Gastrocnemius medialis (tissue), 4 donors: Measurements from ENCODE around the gene MRPL33. TPM values are rescaled to one million over a fixed set of nuclear protein-coding genes. Genes with fewer than 3 reads are reported as not detected.

Experiments used
- ATAC-seq, 2 donors: fragments of 150-250 bp; one replicate each; pipeline ENCODE4 v1.9.1; 2016
- DNase-seq, 2 donors: peaks; one replicate each; pipeline ENCODE4 v3.0.0-alpha.2; 2019
- H3K27ac ChIP-seq, 4 donors: fragments of 200-600 bp; sonication (generic); 1 replicate in 1 of 4; 2 replicates in 3 of 4; pipeline ENCODE4 v1.5.1; 2016 to 2018; ENCODE audit warnings: mild to moderate bottlenecking in 2 of 4, moderate library complexity in 1 of 4
- H3K27me3 ChIP-seq, 3 donors: fragments of 200-600 bp; sonication (generic) in 2 of 3; 1 replicate in 1 of 3; 2 replicates in 2 of 3; pipeline versions ENCODE4 v1.5.1 to v1.6.0; 2016 to 2019; ENCODE audit warnings: mild to moderate bottlenecking in 1 of 3, moderate library complexity in 1 of 3
- H3K36me3 ChIP-seq, 2 donors: fragments of 200-600 bp; sonication (generic) in 1 of 2; one replicate each; pipeline ENCODE4 v1.5.1; 2017 to 2018
- H3K4me1 ChIP-seq, 2 donors: fragments of 200-600 bp; sonication (generic) in 1 of 2; one replicate each; pipeline ENCODE4 v1.5.1; 2016 to 2017; ENCODE audit warnings: mild to moderate bottlenecking in 2 of 2
- H3K4me3 ChIP-seq, 4 donors: fragments of 200-600 bp; sonication (generic) in 3 of 4; 1 replicate in 1 of 4; 2 replicates in 3 of 4; pipeline ENCODE4 v1.5.1; 2016 to 2019; ENCODE audit warnings: mild to moderate bottlenecking in 2 of 4
- H3K9me3 ChIP-seq, 3 donors: fragments of 200-600 bp; sonication (generic) in 2 of 3; 1 replicate in 1 of 3; 2 replicates in 2 of 3; pipeline ENCODE4 v1.5.1; 2016 to 2019
- POLR2A ChIP-seq, 2 donors: fragments of 450-650 bp; IDR thresholded peaks; one replicate each; pipeline ENCODE4 v1.6.1; 2017; ENCODE audit warnings: antibody characterized with exemption in 2 of 2, mild to moderate bottlenecking in 2 of 2, moderate library complexity in 2 of 2
- in situ Hi-C, 4 donors: fragments of 200-750 bp; cut with MboI; loops; one replicate each; pipeline versions ENCODE4 v1.15.0 to v1.8.0; 2017; ENCODE audit warnings: low sequenced_read_pairs in 4 of 4
- intact Hi-C: fragments of 100-400 bp; cut with DNase I; formaldehyde crosslinking; loops from one replicate; pipeline ENCODE4 v1.15.1; 2023; ENCODE audit warnings: low total_unique reads
- total RNA-seq, 4 donors: library from RNA; depleted of rRNA; stranded (reverse); fragments of >200 nt; gene quantifications; one replicate each; pipeline versions ENCODE4 v1.1.0 to v1.2.3, GENCODE V29; 2016
- TF ChIP-seq, protein P1 (sequence below), 5 experiments: fragments of 450-650 bp in 3 of 5; fragments of 200-600 bp in 2 of 5; sonication (generic) in 2 of 5; IDR thresholded peaks in 4 of 5; conservative IDR thresholded peaks in 1 of 5; 1 replicate in 4 of 5; 2 replicates in 1 of 5; pipeline ENCODE4 v1.5.1; 2016 to 2019; ENCODE audit warnings: antibody characterized with exemption in 5 of 5, mild to moderate bottlenecking in 3 of 5, moderate library complexity in 3 of 5

The MRPL33 gene
- total RNA-seq, 4 donors from 2014 or later = 231 to 500 (median 388) TPM

GRCh38 chr2:27781496-27781895 lies 10.0 kb downstream of the MRPL33 start:
- Histone ChIP-seq H3K4me1 (peaks cover 36 to 73% of the 10 kb centered on the region in 2 donors), H3K4me3 (no peak overlapping the region), H3K36me3 (peaks cover 0 to 20% of the 10 kb centered on the region in 2 donors), H3K27ac (peak overlapping the region; percentile 64 to 99 (median 78)), H3K9me3 (no peaks in the 10 kb centered on the region), H3K27me3 (no peaks in the 10 kb centered on the region)
- ATAC-seq (peak; percentile 91 to 94), DNase-seq (no peak)
- intact Hi-C loops (no loop called here), in situ Hi-C loops (no loop called here)
- no peak for TF ChIP-seq POLR2A (IDR thresholded peaks at IDR 0.05)
- TF ChIP-seq, protein P1, sequence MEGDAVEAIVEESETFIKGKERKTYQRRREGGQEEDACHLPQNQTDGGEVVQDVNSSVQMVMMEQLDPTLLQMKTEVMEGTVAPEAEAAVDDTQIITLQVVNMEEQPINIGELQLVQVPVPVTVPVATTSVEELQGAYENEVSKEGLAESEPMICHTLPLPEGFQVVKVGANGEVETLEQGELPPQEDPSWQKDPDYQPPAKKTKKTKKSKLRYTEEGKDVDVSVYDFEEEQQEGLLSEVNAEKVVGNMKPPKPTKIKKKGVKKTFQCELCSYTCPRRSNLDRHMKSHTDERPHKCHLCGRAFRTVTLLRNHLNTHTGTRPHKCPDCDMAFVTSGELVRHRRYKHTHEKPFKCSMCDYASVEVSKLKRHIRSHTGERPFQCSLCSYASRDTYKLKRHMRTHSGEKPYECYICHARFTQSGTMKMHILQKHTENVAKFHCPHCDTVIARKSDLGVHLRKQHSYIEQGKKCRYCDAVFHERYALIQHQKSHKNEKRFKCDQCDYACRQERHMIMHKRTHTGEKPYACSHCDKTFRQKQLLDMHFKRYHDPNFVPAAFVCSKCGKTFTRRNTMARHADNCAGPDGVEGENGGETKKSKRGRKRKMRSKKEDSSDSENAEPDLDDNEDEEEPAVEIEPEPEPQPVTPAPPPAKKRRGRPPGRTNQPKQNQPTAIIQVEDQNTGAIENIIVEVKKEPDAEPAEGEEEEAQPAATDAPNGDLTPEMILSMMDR (IDR thresholded peaks at IDR 0.05 in 4 of 5, conservative IDR thresholded peaks at IDR 0.05 in 1 of 5) = no peak

DNA sequence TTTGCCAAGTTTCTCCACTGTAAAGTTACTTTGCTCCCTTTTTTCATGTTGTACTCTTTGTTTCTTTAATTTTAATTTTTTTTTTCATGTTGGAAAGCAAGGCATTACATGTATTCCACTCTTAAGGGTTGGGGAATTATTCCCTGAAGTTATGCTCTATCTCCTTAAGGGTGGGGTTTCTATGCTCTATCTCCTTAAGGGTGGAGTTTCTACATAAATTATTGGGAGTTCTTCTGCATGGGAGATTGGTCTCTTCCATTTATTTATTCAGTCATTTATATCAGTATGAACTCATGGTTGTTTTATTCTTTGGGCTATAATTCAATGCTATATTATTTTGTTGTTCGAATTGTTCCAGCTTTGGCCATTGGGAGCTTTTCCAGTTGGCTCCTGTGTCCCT lies 11.2 kb downstream of the MRPL33 start:
- intact Hi-C loops (no loop called here), in situ Hi-C loops (no loop called here)
- H3K4me3 ChIP-seq = no peak overlapping the region
- H3K9me3 ChIP-seq = no peaks in the 10 kb centered on the region
- ATAC-seq = no peak
- TF ChIP-seq, protein P1 (IDR thresholded peaks at IDR 0.05 in 4 of 5, conservative IDR thresholded peaks at IDR 0.05 in 1 of 5) = no peak
- no peak for TF ChIP-seq POLR2A (IDR thresholded peaks at IDR 0.05)
- peaks cover 0 to 9% of the 10 kb centered on the region in 2 donors for H3K36me3 ChIP-seq
- DNase-seq = no peak
- no peaks in the 10 kb centered on the region for H3K27me3 ChIP-seq
- peak overlapping the region in 2 of 4 donors; percentile 0 to 69 for H3K27ac ChIP-seq
- H3K4me1 ChIP-seq = peaks cover 30 to 61% of the 10 kb centered on the region in 2 donors

- TF ChIP-seq, protein P1 (IDR thresholded peaks at IDR 0.05 in 4 of 5, conservative IDR thresholded peaks at IDR 0.05 in 1 of 5) = no peak
- no peak for TF ChIP-seq POLR2A (IDR thresholded peaks at IDR 0.05)
- H3K27ac ChIP-seq = no peak overlapping the region
- no peaks in the 10 kb centered on the region for H3K27me3 ChIP-seq
- no peak overlapping the region for H3K4me3 ChIP-seq
- intact Hi-C loops (no loop called here), in situ Hi-C loops (no loop called here)
- DNase-seq = no peak
- H3K9me3 ChIP-seq = no peaks in the 10 kb centered on the region
- H3K36me3 ChIP-seq = no peaks in the 10 kb centered on the region
- peaks cover 9 to 14% of the 10 kb centered on the region in 2 donors for H3K4me1 ChIP-seq
- ATAC-seq = no peak
Observed at GRCh38 chr2:27790796-27791195, 19.3 kb downstream of the MRPL33 start.

GRCh38 chr2:27792759-27793158 lies 21.2 kb downstream of the MRPL33 start:
- ATAC-seq (no peak), DNase-seq (no peak)
- Histone ChIP-seq H3K27ac (no peak overlapping the region), H3K36me3 (no peaks in the 10 kb centered on the region), H3K27me3 (no peaks in the 10 kb centered on the region), H3K9me3 (no peaks in the 10 kb centered on the region), H3K4me3 (no peak overlapping the region), H3K4me1 (peaks cover 27 to 33% of the 10 kb centered on the region in 2 donors)
- intact Hi-C loops = no loop called here
- no peak for TF ChIP-seq POLR2A (IDR thresholded peaks at IDR 0.05)
- TF ChIP-seq, protein P1 (IDR thresholded peaks at IDR 0.05 in 4 of 5, conservative IDR thresholded peaks at IDR 0.05 in 1 of 5) = no peak
- in situ Hi-C loops = no loop called here
